ENCODE measurements around the gene KRTAP12-1.

DNA sequence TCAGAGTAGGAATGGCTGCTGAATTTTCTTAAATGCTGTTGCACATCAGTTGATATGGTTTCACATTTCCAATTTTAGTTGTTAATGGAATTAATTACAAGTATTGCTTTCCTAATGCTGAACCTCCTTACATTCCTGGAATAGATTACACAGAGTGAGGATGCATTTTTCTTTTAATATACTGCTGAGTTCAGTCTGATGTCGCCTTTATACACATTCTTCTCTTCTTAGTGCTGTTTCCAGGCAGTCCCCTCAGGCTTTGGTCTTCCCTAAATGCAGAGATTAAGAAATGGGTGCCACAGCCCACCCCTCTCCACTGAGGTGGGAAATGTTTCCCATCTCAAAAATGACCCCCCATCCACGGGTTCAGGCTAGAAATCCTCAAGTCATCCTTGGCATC lies 36.1 kb upstream of the KRTAP12-1 start:
- no peak for TF ChIP-seq POLR2AphosphoS5 (IDR thresholded peaks at IDR 0.05; ENCODE audit: low read depth, low read length)
- TF ChIP-seq TAF1 (IDR thresholded peaks at IDR 0.05; ENCODE audit: borderline replicate concordance, insufficient read depth, low read length): no peak
- no peak for TF ChIP-seq REST (IDR thresholded peaks at IDR 0.05; ENCODE audit: insufficient read depth in 1 of 2, low read depth in 2 of 2, low read length in 2 of 2)
- TF ChIP-seq SIN3A (IDR thresholded peaks at IDR 0.05; ENCODE audit: borderline replicate concordance, insufficient read depth, low read length): no peak

Data from PFSK-1 (cell line).